ENCODE data around the gene PODN.

The PODN gene

DNA sequence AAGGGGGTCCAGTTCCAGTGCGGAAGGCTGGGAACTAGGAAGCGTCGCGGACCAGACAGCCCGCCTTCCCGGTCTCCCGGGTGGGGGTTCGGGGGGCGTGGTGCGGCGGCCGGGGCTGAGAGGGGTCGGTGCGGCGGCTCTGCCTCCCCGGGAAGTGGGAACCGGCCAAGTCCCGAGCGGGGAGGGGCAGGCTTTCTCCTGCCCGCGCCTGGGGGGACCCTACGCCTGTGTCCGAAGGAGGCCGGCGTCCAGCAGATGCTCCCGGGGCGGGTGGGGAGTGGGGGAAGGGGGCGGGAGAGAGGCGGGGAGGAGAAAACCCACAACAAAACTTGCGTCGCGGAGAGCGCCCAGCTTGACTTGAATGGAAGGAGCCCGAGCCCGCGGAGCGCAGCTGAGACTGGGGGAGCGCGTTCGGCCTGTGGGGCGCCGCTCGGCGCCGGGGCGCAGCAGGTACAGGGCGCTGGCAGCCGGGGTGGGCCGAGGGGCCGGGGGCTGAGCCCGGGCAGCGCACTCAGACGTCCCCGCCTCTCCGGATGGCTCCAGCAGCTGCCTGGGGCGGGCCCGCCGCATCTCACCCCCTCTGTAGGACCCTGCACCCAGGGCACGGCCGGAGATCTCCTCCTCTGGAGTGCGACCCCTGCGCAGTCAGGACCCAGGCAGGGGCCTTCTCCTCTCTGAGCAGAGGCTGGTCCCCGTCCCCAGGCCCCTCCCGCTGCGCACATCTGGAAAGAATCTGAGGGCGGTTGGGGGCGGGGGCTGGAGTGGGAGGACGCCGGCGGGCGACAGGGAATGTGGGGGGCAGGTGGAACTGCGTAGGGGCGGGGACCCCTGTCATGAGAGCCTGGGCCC lies at the start of gene PODN:
Gene PODN (plus strand): TSS at position 355 of the 849 bp plus-strand sequence. CDS start 7,643 bp downstream, outside the sequence.
- DNase-seq (ENCODE audit: low read depth), result no peak

- peak; percentile 55 for DNase-seq (ENCODE audit: low read depth)
Measured at GRCh38 chr1:53014791-53015507, 47.1 kb upstream of the PODN start.

- no peak for DNase-seq (ENCODE audit: low read depth)
Measured at GRCh38 chr1:53015508-53015860, 46.5 kb upstream of the PODN start.

- no peak for DNase-seq (ENCODE audit: low read depth)
Measured at GRCh38 chr1:53016705-53017104, 45.3 kb upstream of the PODN start.

DNA sequence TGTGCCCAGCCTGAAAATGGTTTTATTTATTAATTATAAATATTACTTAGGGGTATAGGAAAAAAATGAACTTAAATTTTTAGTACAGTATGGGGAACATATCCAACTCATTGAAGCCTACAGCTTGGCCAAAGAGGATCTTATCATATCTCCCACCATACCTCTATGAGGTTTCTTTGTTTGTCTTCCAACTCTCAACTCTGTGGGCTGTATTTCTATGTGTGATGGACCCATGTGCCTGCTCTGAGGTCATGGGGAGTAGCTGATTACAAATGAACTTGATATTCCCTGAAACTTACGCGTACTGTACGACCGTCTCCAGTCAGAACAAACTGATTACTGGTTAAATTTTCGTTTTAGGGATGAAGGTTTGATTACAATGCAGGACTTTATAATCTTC lies 41.4 kb upstream of the PODN start:
- DNase-seq (ENCODE audit: low read depth), result no peak

DNA sequence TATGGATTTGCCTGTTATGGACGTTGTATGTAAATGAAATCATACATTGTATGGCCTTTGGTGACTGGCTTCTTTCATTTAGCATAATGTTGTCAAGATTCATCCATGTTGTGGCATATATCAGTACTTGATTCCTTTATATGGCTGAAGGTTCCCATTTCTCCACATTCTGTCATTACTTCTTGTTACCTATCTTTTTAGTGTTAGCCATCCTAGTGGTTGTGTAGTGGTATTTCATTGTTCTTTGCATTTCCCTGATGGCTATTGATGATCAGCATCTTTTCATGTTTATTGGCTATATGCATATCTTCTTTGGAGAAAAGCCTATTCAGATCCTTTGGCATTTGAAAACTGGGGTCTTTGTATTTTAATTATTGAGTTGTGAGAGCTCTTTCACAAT lies 39.8 kb upstream of the PODN start:
- DNase-seq (ENCODE audit: low read depth), result no peak

GRCh38 chr1:53023546-53023945 lies 38.5 kb upstream of the PODN start:
- no peak for DNase-seq (ENCODE audit: low read depth)

DNA sequence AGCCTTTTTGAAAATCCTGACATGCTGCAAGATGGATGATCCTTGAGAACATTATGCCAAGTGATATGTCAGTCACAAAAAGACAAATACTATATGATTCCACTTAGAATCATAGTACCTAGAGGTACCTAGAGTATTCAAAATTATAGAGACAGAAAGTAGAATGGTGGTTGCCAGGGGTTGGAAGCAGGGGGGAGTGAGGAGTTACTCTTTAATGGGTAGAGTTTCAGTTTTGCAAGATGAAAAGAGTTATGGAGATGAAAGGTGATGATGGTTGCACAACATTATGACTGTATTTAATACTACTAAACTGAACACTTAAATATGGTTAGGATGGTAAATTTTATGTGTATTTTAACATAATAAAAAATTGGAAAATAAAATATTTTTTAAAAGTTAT lies 37.9 kb upstream of the PODN start:
- no peak for DNase-seq (ENCODE audit: low read depth)

DNA sequence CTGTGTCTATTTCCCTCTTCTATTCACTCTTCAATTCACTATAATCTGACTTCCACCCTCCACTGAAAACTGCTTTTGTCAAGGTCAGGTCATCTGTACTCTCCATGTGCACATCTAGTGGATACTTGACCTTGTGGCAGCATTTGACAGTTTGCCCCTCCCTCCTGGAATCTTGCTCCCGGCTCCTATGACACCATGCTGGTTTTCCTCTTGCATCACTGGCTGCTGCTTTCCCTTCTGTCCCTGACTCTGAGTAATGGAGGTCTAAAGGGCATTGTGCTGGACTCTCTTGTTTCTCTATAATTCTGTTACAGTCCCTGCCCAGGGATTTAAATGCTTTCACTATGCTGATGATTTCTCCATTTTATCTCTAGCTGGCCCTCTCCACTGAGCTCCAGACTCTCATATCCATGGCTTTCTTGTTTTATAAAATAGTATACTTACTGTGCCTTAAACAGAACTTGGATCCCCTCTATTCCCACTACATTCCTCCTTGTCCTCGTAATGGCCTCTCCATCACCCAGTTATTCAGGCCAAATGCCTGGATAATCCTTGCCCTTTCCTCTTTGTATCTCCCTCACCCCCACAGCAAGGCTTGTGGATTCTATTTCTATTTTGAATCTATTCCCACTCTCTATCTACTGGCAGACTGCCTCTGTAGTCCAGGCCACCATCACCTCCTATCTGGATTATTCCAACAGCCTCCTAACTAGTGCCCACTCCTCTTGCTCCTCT lies 36.8 kb upstream of the PODN start:
- DNase-seq (ENCODE audit: low read depth), result no peak

GRCh38 chr1:53025769-53026112 lies 36.3 kb upstream of the PODN start:
- DNase-seq (ENCODE audit: low read depth), result no peak

GRCh38 chr1:53026254-53026653 lies 35.8 kb upstream of the PODN start:
- no peak for DNase-seq (ENCODE audit: low read depth)

DNA sequence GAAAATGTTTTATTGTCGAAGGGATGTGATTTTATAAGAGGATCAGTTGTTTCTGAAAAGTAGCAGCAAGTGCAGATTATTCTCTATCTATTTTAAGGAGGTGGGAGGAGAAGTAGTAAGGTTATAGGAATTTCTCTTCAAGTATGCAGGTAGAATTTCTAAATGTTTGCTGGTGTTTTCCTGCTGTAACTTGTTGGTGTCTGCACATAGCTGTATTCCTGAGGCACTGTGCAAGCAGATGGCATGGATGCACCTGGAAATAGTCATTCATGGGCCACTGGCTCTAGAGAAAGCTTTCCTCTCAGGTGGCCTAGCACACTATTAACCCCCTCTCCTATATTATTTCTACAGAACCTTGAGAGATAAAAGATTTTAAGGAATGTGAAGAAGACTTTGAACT lies 30.3 kb upstream of the PODN start:
- DNase-seq (ENCODE audit: low read depth), result no peak

- DNase-seq (ENCODE audit: low read depth), result no peak
Measured at GRCh38 chr1:53037159-53037558, 24.9 kb upstream of the PODN start.

- no peak for DNase-seq (ENCODE audit: low read depth)
Measured at GRCh38 chr1:53038566-53038965, 23.4 kb upstream of the PODN start.

GRCh38 chr1:53043271-53043670 lies 18.7 kb upstream of the PODN start:
- no peak for DNase-seq (ENCODE audit: low read depth)

DNA sequence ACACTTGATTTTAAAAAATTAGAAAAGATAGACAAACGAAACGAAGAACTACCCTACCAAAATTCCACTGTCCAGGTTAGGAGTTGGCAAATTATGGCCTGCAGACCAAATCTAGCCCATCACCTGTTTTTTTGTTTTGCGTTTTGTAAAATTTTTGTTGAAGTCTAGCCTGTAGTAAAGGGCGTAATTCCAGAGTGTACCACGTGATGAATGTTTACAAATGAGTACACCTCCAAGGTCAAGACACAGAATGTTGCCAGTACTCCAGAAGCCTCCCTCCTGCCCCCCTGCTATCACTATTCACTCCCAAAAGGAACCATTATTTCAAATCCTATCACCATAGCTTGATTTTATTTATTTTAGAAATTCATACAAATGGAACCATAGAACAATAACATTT lies 17.1 kb upstream of the PODN start:
- DNase-seq (ENCODE audit: low read depth), result no peak

DNA sequence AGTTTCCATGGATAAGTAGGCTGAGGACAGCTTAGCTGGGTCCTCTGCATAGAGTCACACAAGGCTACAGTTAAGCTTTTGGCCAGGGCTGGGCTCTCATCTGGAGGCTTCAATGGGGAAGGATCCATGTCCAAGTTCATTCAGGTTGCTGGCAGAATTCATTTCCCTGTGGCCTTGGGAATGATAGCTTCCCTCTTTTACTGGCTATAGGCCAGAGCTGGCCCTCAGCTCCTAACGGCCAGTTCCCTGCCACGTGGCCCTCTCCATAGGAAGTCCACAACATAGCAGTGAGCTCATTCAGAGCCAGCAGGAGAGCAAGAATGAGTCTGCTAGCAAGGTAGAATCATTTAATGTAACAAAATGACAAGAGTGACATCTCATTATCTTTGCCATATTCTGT lies 15.1 kb upstream of the PODN start:
- no peak for DNase-seq (ENCODE audit: low read depth)

- DNase-seq (ENCODE audit: low read depth), result no peak
Measured at GRCh38 chr1:53047737-53048736, 14.0 kb upstream of the PODN start.

- DNase-seq (ENCODE audit: low read depth), result no peak
Measured at GRCh38 chr1:53048960-53049573, 12.9 kb upstream of the PODN start.

DNA sequence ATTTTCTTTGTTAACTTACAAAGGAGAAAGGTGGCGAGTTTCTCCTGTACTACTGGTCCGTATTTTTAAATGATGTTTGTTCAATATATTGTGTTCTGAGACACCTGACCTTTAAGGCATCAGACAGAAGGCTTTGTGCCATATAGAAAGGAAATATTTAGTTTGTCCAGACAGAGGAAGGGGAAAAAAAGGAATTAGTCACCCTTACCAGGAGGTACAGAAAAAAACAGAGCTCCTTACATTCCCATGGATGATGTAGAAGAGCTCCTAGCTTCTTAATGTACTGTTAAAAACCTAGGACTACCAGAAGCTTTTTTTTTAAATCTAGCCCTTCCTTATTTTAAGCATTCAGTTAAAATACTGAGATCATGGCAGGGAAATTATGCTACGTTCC lies 12.4 kb upstream of the PODN start:
- no peak for DNase-seq (ENCODE audit: low read depth)

DNA sequence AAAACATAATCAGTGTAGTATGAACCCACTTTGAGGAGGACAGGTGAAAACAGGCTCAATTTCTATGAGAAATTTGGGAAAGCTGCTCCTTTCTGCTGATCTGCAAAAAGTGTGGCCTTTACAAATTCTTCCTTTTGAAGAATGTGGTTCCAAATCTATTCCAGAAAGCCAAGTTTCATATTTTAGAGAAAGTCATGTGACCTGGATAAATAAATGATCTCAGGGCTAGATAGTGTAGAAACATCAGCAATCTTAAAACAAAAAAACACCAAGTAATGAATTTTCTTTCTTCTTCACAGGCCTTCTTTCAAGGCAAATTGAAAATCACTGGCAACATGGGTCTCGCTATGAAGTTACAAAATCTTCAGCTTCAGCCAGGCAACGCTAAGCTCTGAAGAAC lies 11.7 kb upstream of the PODN start:
- no peak for DNase-seq (ENCODE audit: low read depth)

Data from stimulated activated CD8-positive, alpha-beta memory T cell treated with anti-CD3 and anti-CD28 coated beads, Interleukin-4, amount 100 ng/mL, for 24 hours (primary cell).